BE2C (cell line): ENCODE results near the gene SLC26A8.

ENCODE experiments used
- DNase-seq: peaks from one replicate; pipeline ENCODE4 v3.0.0-alpha.2; 2020
- H3K27me3 ChIP-seq: fragments of 250-450 bp; sonication (Bioruptor Pico); 2 replicates; pipeline ENCODE4 v1.5.1; 2020; ENCODE audit warnings: mild to moderate bottlenecking
- H3K36me3 ChIP-seq: fragments of 250-450 bp; sonication (Bioruptor Pico); 2 replicates; pipeline ENCODE4 v1.5.1; 2020; ENCODE audit warnings: mild to moderate bottlenecking
- H3K4me1 ChIP-seq: fragments of 250-450 bp; sonication (Bioruptor Pico); 2 replicates; pipeline ENCODE4 v1.5.1; 2020
- H3K4me3 ChIP-seq: 2 replicates; pipeline ENCODE4 v1.5.1; 2011; ENCODE audit warnings: low read depth, low read length
- H3K9me3 ChIP-seq: fragments of 250-450 bp; sonication (Bioruptor Pico); 2 replicates; pipeline ENCODE4 v1.5.1; 2020
- TF ChIP-seq, protein P1 (sequence below): IDR thresholded peaks from 2 replicates; pipeline ENCODE4 v1.5.1; 2012; ENCODE audit warnings: mild to moderate bottlenecking, low read depth, low read length

The SLC26A8 gene

DNA sequence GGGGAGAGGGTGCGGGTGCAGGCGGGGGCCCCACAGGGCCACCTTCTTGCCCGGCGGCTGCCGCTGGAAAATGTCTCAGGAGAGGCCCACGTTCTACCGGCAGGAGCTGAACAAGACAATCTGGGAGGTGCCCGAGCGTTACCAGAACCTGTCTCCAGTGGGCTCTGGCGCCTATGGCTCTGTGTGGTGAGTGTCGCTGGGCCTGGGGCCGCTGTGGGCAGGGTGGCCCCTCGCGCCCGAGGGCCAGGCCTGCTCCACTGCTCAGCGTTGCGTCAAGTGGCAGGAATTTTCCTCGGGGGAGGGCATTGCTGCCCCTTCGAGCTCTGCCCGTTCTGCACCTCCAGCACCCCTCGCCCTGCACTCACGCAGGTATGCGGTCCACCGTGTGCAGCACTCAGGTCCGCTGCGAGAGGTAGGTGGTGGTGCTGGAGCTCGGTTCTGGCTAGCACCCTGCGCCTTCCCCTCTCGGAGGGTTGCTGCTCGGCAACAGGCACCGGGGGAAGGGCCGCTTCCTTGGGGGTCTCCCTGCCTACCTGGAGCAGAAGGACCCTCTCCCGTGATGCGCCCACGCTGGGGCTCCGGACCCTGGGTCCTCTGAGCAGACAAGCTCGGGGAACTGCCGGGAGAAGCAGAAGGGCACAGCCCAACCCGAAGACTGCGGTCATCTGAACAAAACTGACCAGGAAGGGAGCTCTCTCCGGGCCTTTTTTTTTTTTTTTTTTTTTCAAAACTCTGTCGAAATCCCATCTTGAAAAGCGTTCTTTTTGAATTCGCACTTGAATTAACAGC, 3.8 kb upstream of the SLC26A8 start:
- TF ChIP-seq, protein P1, sequence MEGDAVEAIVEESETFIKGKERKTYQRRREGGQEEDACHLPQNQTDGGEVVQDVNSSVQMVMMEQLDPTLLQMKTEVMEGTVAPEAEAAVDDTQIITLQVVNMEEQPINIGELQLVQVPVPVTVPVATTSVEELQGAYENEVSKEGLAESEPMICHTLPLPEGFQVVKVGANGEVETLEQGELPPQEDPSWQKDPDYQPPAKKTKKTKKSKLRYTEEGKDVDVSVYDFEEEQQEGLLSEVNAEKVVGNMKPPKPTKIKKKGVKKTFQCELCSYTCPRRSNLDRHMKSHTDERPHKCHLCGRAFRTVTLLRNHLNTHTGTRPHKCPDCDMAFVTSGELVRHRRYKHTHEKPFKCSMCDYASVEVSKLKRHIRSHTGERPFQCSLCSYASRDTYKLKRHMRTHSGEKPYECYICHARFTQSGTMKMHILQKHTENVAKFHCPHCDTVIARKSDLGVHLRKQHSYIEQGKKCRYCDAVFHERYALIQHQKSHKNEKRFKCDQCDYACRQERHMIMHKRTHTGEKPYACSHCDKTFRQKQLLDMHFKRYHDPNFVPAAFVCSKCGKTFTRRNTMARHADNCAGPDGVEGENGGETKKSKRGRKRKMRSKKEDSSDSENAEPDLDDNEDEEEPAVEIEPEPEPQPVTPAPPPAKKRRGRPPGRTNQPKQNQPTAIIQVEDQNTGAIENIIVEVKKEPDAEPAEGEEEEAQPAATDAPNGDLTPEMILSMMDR: no peak
- H3K27me3 ChIP-seq: no peaks in the 10 kb centered on the region
- H3K9me3 ChIP-seq: no peaks in the 10 kb centered on the region
- H3K4me3 ChIP-seq: peak overlapping the region; percentile 98
- H3K36me3 ChIP-seq: no peaks in the 10 kb centered on the region; the same call in 1 of the 2 replicates
- peak; percentile 49 for DNase-seq
- H3K4me1 ChIP-seq: no peaks in the 10 kb centered on the region

DNA sequence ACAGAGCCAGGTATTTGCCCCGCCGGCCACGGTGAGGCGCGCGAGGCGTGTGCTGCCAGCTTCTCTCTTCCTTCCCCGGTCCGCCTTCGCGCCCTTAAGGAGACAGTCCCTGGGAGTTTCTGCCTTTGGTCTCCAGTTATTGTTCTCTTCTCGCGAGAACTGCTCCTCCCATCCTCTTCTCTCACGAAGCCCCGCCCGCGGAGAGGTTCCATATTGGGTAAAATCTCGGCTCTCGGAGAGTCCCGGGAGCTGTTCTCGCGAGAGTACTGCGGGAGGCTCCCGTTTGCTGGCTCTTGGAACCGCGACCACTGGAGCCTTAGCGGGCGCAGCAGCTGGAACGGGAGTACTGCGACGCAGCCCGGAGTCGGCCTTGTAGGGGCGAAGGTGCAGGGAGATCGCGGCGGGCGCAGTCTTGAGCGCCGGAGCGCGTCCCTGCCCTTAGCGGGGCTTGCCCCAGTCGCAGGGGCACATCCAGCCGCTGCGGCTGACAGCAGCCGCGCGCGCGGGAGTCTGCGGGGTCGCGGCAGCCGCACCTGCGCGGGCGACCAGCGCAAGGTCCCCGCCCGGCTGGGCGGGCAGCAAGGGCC, 3.2 kb upstream of the SLC26A8 start, which contains the start of gene MAPK14:
TSS of gene MAPK14 (plus strand) at position 308 of the 587 bp plus-strand sequence. CDS start 350 bp downstream, outside the sequence.
- H3K4me3 ChIP-seq: peak within 1 kb of the TSS; percentile 98
- DNase-seq: peak; percentile 99

DNA sequence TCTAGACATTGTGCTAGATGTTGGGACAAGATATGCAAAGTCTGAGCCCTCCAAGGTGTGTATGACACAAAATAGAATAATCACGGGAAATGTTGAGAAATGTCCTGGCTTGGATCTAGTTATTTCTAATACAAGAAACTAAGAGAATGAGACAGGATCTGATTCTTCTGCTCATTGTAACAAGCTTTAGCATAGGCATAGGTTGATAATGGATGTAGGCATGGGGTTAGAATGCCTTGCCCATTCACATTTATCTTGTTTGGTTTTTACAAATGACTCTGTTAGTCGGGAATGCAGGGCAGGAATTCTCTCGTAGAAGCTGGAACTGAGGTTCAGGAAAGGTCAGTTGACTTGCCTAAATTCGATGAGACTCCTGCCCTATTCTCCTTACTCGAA, 1.5 kb upstream of the SLC26A8 start:
- no peaks in the 10 kb centered on the region for H3K27me3 ChIP-seq
- H3K9me3 ChIP-seq: no peaks in the 10 kb centered on the region
- TF ChIP-seq, protein P1: no peak
- no peak for DNase-seq
- no peaks in the 10 kb centered on the region; the same call in 1 of the 2 replicates for H3K36me3 ChIP-seq
- no peaks in the 10 kb centered on the region for H3K4me1 ChIP-seq
- no peak overlapping the region for H3K4me3 ChIP-seq

More for the DNA sequence above, 3.2 kb upstream of the SLC26A8 start, which contains the start of gene MAPK14:
- no peaks in the 10 kb centered on the region for H3K9me3 ChIP-seq
- H3K4me1 ChIP-seq: no peaks in the 10 kb centered on the region
- H3K27me3 ChIP-seq: no peaks in the 10 kb centered on the region
- H3K36me3 ChIP-seq: no peaks in the 10 kb centered on the region; the same call in 1 of the 2 replicates
- TF ChIP-seq, protein P1: peak; percentile 88

DNA sequence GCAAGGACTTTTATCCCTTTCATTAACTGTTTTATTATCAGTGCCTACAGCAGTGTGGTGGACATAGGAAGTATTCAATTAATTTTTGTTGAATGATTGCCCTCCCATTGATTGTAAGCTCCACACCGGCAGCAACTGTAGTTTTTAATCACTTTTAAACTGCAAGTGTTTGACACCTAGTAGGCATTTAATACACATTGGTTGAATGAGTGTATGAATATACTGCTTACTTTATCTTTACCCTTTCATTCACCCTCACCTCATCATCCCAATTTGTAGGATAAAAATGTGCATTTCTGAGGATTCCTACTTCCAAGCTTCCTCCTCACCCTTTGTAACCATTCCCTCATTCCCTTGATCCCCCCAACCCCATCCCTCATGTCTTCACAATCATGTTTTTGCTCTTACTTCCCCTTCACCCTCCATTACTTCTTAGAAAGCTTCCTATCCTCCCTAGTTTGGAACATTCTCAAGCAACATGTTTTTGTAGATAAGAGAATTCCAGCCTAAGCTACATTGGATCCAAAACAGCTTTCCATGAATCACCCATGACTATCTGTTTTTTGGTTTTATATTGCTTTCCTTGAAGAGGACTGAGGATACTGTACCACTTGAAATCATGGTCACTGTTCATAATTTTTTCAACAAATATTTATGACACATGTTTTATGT, 955 bp upstream of the SLC26A8 start:
- no peaks in the 10 kb centered on the region for H3K9me3 ChIP-seq
- H3K36me3 ChIP-seq: no peaks in the 10 kb centered on the region; the same call in 1 of the 2 replicates
- H3K4me1 ChIP-seq: no peaks in the 10 kb centered on the region
- no peak for DNase-seq
- TF ChIP-seq, protein P1: no peak
- H3K4me3 ChIP-seq: no peak overlapping the region
- H3K27me3 ChIP-seq: no peaks in the 10 kb centered on the region

GRCh38 chr6:36020154-36020553, 4.3 kb downstream of the SLC26A8 start:
- TF ChIP-seq, protein P1: no peak
- Histone ChIP-seq H3K36me3 (no peaks in the 10 kb centered on the region), H3K4me3 (no peak overlapping the region), H3K9me3 (no peaks in the 10 kb centered on the region), H3K4me1 (no peaks in the 10 kb centered on the region), H3K27me3 (no peaks in the 10 kb centered on the region)
- no peak for DNase-seq
